Fibroblast of skin of right biceps (primary cell): ENCODE results near the gene CD160.
"Not testable (repeated sequence)": the region's sequence is repeated elsewhere in the genome, so short reads cannot be mapped to it uniquely, and the experiment has no call there.

Source experiments
- DNase-seq: peaks from one replicate; pipeline ENCODE4 v3.0.0-alpha.2; 2013

CD160 gene

GRCh38 chr1:145759721-145760120 lies 40.4 kb downstream of the CD160 start:
- DNase-seq: no peak

- DNase-seq: not testable (repeated sequence)
Measured at GRCh38 chr1:145760395-145760949, 41.2 kb downstream of the CD160 start.

- DNase-seq: not testable (repeated sequence)
Measured at GRCh38 chr1:145761498-145761897, 42.2 kb downstream of the CD160 start.

GRCh38 chr1:145762001-145762400 lies 42.7 kb downstream of the CD160 start:
- DNase-seq: not testable (repeated sequence)

- not testable (repeated sequence) for DNase-seq
Measured at GRCh38 chr1:145764231-145764940, 45.1 kb downstream of the CD160 start.

GRCh38 chr1:145765127-145765526 lies 45.8 kb downstream of the CD160 start:
- not testable (repeated sequence) for DNase-seq

GRCh38 chr1:145765585-145766360 lies 46.5 kb downstream of the CD160 start:
- not testable (repeated sequence) for DNase-seq

GRCh38 chr1:145766926-145767325 lies 47.6 kb downstream of the CD160 start:
- not testable (repeated sequence) for DNase-seq

GRCh38 chr1:145768004-145768403 lies 48.7 kb downstream of the CD160 start:
- not testable (repeated sequence) for DNase-seq

GRCh38 chr1:145771056-145771455 lies 51.8 kb downstream of the CD160 start:
- no peak for DNase-seq

GRCh38 chr1:145773423-145773822 lies 54.1 kb downstream of the CD160 start:
- no peak for DNase-seq

GRCh38 chr1:145777357-145778145 lies 58.3 kb downstream of the CD160 start:
- no peak for DNase-seq

- DNase-seq: peak; percentile 26
Measured at GRCh38 chr1:145778146-145778540, 58.8 kb downstream of the CD160 start.

- peak; percentile 93 for DNase-seq
Measured at GRCh38 chr1:145782272-145783099, 63.2 kb downstream of the CD160 start.

GRCh38 chr1:145784409-145784808 lies 65.1 kb downstream of the CD160 start:
- no peak for DNase-seq

- DNase-seq: no peak
Measured at GRCh38 chr1:145785547-145785946, 66.2 kb downstream of the CD160 start.

GRCh38 chr1:145786271-145786670 lies 67.0 kb downstream of the CD160 start:
- no peak for DNase-seq

GRCh38 chr1:145788580-145788979 lies 69.3 kb downstream of the CD160 start:
- DNase-seq: no peak
